Measurements from ENCODE around the gene ENSA. TPM values are rescaled to one million over a fixed set of nuclear protein-coding genes. Genes with fewer than 3 reads are reported as not detected.
A peak's percentile ranks its signal among the peaks of the same experiment; 100 is the strongest.

The ENSA gene
- total RNA-seq, 4 donors from 2014 or later: 110 to 212 (median 141) TPM

- Histone ChIP-seq H3K27ac (replicated peaks in 1 of 4) (peak within 1 kb of the TSS; percentile 93 to 100 (median 98)), H3K27me3 (no peaks in the 10 kb centered on the region), H3K4me3 (peak within 1 kb of the TSS; percentile 64 to 100 (median 88)), H3K4me1 (peaks cover 10 to 34% (median 26%) of the 10 kb centered on the region in 4 donors), H3K9me3 (no peaks in the 10 kb centered on the region), H3K36me3 (peaks cover 24 to 47% (median 31%) of the 10 kb centered on the region in 4 donors)
- peak; percentile 98 for DNase-seq (ENCODE audit: extremely low spot score)
- no peak for TF ChIP-seq EP300 (IDR thresholded peaks at IDR 0.05)
- TF ChIP-seq POLR2AphosphoS5 (IDR thresholded peaks at IDR 0.05): peak; percentile 94 to 99
- peak in 2 of 3 experiments; percentile 9 to 22 for TF ChIP-seq CTCF (IDR thresholded peaks at IDR 0.05)
- peak; percentile 98 for TF ChIP-seq POLR2A (IDR thresholded peaks at IDR 0.05; ENCODE audit: low read depth)
- intact Hi-C loops (cut with DNase I): loop anchor here (5.0 kb wide), 1 partner anchor 43 kb away; no protein-coding TSS in a partner anchor
- WGBS: under 1% methylated on average over 33 of the region's 94 CpGs
These were observed 50.1 kb downstream of the ENSA start, which contains the start of gene MCL1 for GRCh38 chr1:150579110-150579944. TSS of gene MCL1 (minus strand) at chr1:150579610. CDS start at chr1:150579530, 80 bp downstream.

GRCh38 chr1:150578272-150579109 is 50.9 kb downstream of the ENSA start:
- intact Hi-C loops (cut with DNase I): loop anchor here (5.0 kb wide), 1 partner anchor 44 kb away; no protein-coding TSS in a partner anchor
- H3K27ac ChIP-seq (replicated peaks in 1 of 4): peak overlapping the region; percentile 93 to 100 (median 98)
- peaks cover 32 to 55% (median 39%) of the 10 kb centered on the region in 4 donors for H3K36me3 ChIP-seq
- WGBS: 1% methylated on average over 24 of the region's 50 CpGs
- no peak for DNase-seq (ENCODE audit: extremely low spot score)
- H3K4me1 ChIP-seq: peaks cover 19 to 43% (median 35%) of the 10 kb centered on the region in 4 donors
- H3K27me3 ChIP-seq: no peaks in the 10 kb centered on the region
- TF ChIP-seq POLR2A (IDR thresholded peaks at IDR 0.05; ENCODE audit: low read depth): peak; percentile 23
- peak; percentile 84 to 90 for TF ChIP-seq POLR2AphosphoS5 (IDR thresholded peaks at IDR 0.05)
- no peak for TF ChIP-seq CTCF (IDR thresholded peaks at IDR 0.05)
- TF ChIP-seq EP300 (IDR thresholded peaks at IDR 0.05): no peak
- H3K9me3 ChIP-seq: no peaks in the 10 kb centered on the region
- peak overlapping the region; percentile 64 to 100 (median 88) for H3K4me3 ChIP-seq

- intact Hi-C loops (cut with DNase I): loop anchor here (5.0 kb wide), 1 partner anchor 45 kb away; no protein-coding TSS in a partner anchor
- no peak for DNase-seq (ENCODE audit: extremely low spot score)
- H3K4me1 ChIP-seq: peaks cover 26 to 50% (median 42%) of the 10 kb centered on the region in 4 donors
- H3K36me3 ChIP-seq: peaks cover 40 to 63% (median 46%) of the 10 kb centered on the region in 4 donors
- H3K27ac ChIP-seq (replicated peaks in 1 of 4): peak overlapping the region; percentile 93 to 100 (median 98)
- under 1% methylated on average over 11 of the region's 11 CpGs for WGBS
- no peaks in the 10 kb centered on the region for H3K9me3 ChIP-seq
- TF ChIP-seq POLR2AphosphoS5 (IDR thresholded peaks at IDR 0.05) (peak in 1 of 2 donors; percentile 57), EP300 (IDR thresholded peaks at IDR 0.05) (no peak)
- peak overlapping the region; percentile 64 to 100 (median 88) for H3K4me3 ChIP-seq
- H3K27me3 ChIP-seq: no peaks in the 10 kb centered on the region
These were observed 51.7 kb downstream of the ENSA start for GRCh38 chr1:150577557-150578271.

- peak in 1 of 2 donors; percentile 52 for TF ChIP-seq POLR2AphosphoS5 (IDR thresholded peaks at IDR 0.05)
- TF ChIP-seq EP300 (IDR thresholded peaks at IDR 0.05): no peak
- no peak for TF ChIP-seq CTCF (IDR thresholded peaks at IDR 0.05)
- no peak for DNase-seq (ENCODE audit: extremely low spot score)
- H3K36me3 ChIP-seq: peaks cover 44 to 70% (median 54%) of the 10 kb centered on the region in 4 donors
- H3K4me3 ChIP-seq: peak overlapping the region; percentile 64 to 100 (median 88)
- 6% methylated on average over 2 of the region's 2 CpGs for WGBS
- intact Hi-C loops (cut with DNase I): loop anchor here (5.0 kb wide), 1 partner anchor 45 kb away; no protein-coding TSS in a partner anchor
- peaks cover 34 to 58% (median 50%) of the 10 kb centered on the region in 4 donors for H3K4me1 ChIP-seq
- peak overlapping the region; percentile 93 to 100 (median 98) for H3K27ac ChIP-seq (replicated peaks in 1 of 4)
- no peaks in the 10 kb centered on the region for H3K9me3 ChIP-seq
- H3K27me3 ChIP-seq: no peaks in the 10 kb centered on the region
These were observed 52.4 kb downstream of the ENSA start for GRCh38 chr1:150576794-150577556.

Data from esophagus muscularis mucosa (tissue), 4 donors.